ENCODE results near the gene TYW5. TPM values are rescaled to one million over a fixed set of nuclear protein-coding genes. Genes with fewer than 3 reads are reported as not detected.

TYW5 gene
- total RNA-seq, 4 donors from 2014 or later: 3.0 to 8.8 (median 5.8) TPM

DNA sequence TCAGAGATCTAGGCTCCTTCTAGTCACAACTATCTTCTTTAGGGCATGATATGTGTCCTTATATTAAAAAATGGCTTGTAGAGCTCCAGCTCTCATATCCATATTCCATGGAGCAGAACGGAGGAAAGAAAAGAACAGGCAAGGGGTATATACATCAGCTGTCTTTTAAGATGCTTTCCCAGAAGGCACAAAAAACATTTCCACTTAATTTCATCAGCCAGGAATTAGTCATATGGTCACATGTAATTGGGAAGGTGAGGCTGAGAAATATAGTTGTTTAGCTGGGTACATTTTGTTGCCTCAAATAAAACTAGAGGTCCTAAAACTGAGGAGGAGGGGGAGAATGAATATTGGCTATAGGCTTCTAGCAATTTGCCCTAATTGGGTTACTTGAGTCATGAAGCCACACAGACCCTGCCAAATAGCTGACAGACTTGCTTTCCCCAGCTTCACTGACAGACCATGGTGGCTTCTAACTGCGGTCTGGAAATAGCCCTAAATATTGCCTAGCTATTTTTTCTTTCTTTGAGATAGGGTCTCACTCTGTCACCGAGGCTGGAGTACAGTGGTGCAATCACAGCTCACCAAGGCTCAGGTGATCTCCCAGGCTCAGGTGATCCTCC, 20.1 kb upstream of the TYW5 start:
- Histone ChIP-seq H3K4me3 (no peak overlapping the region), H3K27ac (no peak overlapping the region), H3K4me1 (peaks cover 0 to 26% (median 11%) of the 10 kb centered on the region in 3 donors), H3K27me3 (no peaks in the 10 kb centered on the region), H3K36me3 (peaks cover 0 to 3% (median 0%) of the 10 kb centered on the region in 3 donors), H3K9me3 (no peaks in the 10 kb centered on the region)
- TF ChIP-seq POLR2A (IDR thresholded peaks at IDR 0.05): no peak
- TF ChIP-seq, protein P1, sequence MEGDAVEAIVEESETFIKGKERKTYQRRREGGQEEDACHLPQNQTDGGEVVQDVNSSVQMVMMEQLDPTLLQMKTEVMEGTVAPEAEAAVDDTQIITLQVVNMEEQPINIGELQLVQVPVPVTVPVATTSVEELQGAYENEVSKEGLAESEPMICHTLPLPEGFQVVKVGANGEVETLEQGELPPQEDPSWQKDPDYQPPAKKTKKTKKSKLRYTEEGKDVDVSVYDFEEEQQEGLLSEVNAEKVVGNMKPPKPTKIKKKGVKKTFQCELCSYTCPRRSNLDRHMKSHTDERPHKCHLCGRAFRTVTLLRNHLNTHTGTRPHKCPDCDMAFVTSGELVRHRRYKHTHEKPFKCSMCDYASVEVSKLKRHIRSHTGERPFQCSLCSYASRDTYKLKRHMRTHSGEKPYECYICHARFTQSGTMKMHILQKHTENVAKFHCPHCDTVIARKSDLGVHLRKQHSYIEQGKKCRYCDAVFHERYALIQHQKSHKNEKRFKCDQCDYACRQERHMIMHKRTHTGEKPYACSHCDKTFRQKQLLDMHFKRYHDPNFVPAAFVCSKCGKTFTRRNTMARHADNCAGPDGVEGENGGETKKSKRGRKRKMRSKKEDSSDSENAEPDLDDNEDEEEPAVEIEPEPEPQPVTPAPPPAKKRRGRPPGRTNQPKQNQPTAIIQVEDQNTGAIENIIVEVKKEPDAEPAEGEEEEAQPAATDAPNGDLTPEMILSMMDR (IDR thresholded peaks at IDR 0.05): no peak
- WGBS, 2 donors: 81 to 92% methylated on average over 3 of the region's 3 CpGs
- intact Hi-C loops (cut with DNase I): no loop called here
- no peak for DNase-seq

- DNase-seq: no peak
- TF ChIP-seq POLR2A (IDR thresholded peaks at IDR 0.05): no peak
- TF ChIP-seq, protein P1 (IDR thresholded peaks at IDR 0.05): peak; percentile 20 to 63 (median 39)
- H3K27me3 ChIP-seq: no peaks in the 10 kb centered on the region
- WGBS, 2 donors: 14 to 18% methylated on average over 2 of the region's 2 CpGs
- no peak overlapping the region for H3K4me3 ChIP-seq
- intact Hi-C loops (cut with DNase I): no loop called here
- H3K27ac ChIP-seq: no peak overlapping the region
- H3K36me3 ChIP-seq: peaks cover 0 to 3% (median 0%) of the 10 kb centered on the region in 3 donors
- peaks cover 0 to 11% (median 4%) of the 10 kb centered on the region in 3 donors for H3K4me1 ChIP-seq
- H3K9me3 ChIP-seq: no peaks in the 10 kb centered on the region
Observed at GRCh38 chr2:199973703-199974102, 18.4 kb upstream of the TYW5 start.

DNA sequence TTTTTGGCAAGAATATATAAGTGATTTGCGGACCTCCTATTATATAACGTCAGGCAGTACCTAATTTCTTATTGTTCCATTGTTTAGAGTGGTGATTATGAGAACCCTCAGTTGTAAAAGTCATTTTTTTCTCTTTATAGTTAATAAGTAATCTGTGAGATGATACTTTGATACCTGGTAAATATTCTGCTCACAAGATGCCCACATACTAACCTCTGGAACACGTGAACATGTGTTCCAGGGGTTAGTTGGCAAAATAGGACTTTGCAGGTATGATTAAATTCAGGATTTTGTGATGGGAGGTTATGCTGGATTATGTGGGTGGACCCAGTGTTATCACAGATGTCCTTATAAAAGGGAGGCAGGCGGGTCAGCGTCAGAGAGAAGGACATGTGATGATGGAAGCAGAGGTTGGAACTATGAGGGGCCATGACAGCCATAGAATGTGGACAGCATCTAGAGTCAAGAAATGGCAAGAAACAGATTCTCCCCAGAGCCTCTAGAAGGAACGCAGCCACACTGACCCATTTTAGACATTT, 16.9 kb upstream of the TYW5 start:
- Histone ChIP-seq H3K4me3 (no peak overlapping the region), H3K27me3 (no peaks in the 10 kb centered on the region), H3K36me3 (peaks cover 0 to 12% (median 0%) of the 10 kb centered on the region in 3 donors), H3K9me3 (no peaks in the 10 kb centered on the region), H3K27ac (no peak overlapping the region), H3K4me1 (no peaks in the 10 kb centered on the region)
- intact Hi-C loops (cut with DNase I): no loop called here
- 83 to 92% methylated on average over 6 of the region's 6 CpGs for WGBS, 2 donors
- no peak for DNase-seq
- TF ChIP-seq, protein P1 (IDR thresholded peaks at IDR 0.05): no peak
- TF ChIP-seq POLR2A (IDR thresholded peaks at IDR 0.05): no peak

GRCh38 chr2:199968126-199968525, 12.8 kb upstream of the TYW5 start:
- Histone ChIP-seq H3K27me3 (no peaks in the 10 kb centered on the region), H3K36me3 (peaks cover 0 to 53% (median 0%) of the 10 kb centered on the region in 3 donors), H3K9me3 (no peaks in the 10 kb centered on the region), H3K27ac (no peak overlapping the region), H3K4me3 (no peak overlapping the region), H3K4me1 (no peaks in the 10 kb centered on the region)
- DNase-seq: no peak
- TF ChIP-seq POLR2A (IDR thresholded peaks at IDR 0.05): no peak
- TF ChIP-seq, protein P1 (IDR thresholded peaks at IDR 0.05): no peak
- WGBS, 2 donors: 90 to 91% methylated on average over 1 of the region's 1 CpG
- intact Hi-C loops (cut with DNase I): no loop called here

DNA sequence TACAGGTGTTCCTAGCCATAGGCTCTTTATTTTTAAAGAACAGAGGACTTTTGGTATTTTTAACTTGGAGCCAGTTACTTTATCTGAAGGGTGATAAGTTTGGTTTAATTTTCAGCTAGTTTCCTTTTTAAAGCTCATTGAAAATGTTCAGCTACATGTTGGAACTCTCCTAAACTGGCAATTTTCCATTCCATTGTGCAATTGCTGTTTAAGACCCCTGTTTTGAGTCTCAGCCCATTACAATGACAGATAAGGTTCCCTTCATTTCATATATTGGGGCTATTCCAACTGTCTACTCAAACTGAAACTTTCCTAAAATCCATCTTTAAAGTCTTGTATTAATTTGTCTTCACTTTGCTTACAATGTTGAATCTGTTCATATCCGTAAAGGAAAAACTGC, 11.7 kb upstream of the TYW5 start:
- DNase-seq: no peak
- no peak overlapping the region for H3K27ac ChIP-seq
- peaks cover 3 to 64% (median 8%) of the 10 kb centered on the region in 3 donors for H3K36me3 ChIP-seq
- intact Hi-C loops (cut with DNase I): no loop called here
- H3K27me3 ChIP-seq: no peaks in the 10 kb centered on the region
- TF ChIP-seq, protein P1 (IDR thresholded peaks at IDR 0.05): no peak
- TF ChIP-seq POLR2A (IDR thresholded peaks at IDR 0.05): no peak
- no peaks in the 10 kb centered on the region for H3K9me3 ChIP-seq
- no peak overlapping the region for H3K4me3 ChIP-seq
- H3K4me1 ChIP-seq: no peaks in the 10 kb centered on the region
- 88 to 89% methylated on average over 1 of the region's 1 CpG for WGBS, 2 donors

All from esophagus squamous epithelium (tissue), 5 donors.